Hematopoietic multipotent progenitor cell (in vitro differentiated cells): ENCODE measurements around the gene LPCAT1. TPM values are rescaled to one million over a fixed set of nuclear protein-coding genes. Genes with fewer than 3 reads are reported as not detected.
"Not testable (repeated sequence)": the region's sequence is repeated elsewhere in the genome, so short reads cannot be mapped to it uniquely, and the experiment has no call there.

ENCODE experiments used
- DNase-seq, 3 donors: peaks; one replicate each; pipeline ENCODE4 v3.0.0-alpha.2; 2011 to 2015; ENCODE audit warnings: low read depth in 2 of 3, low spot score in 2 of 3
- total RNA-seq: library from RNA; depleted of rRNA; stranded (reverse); fragments of >200 nt; gene quantifications from one replicate; pipeline ENCODE4 v1.2.3, GENCODE V29; 2012

LPCAT1 gene
- total RNA-seq, 1 donor: 27.5 TPM

- DNase-seq: no peak
Observed at GRCh38 chr5:1436681-1437080, 87.1 kb downstream of the LPCAT1 start.

- DNase-seq: no peak
Observed at GRCh38 chr5:1436036-1436435, 87.7 kb downstream of the LPCAT1 start.

DNA sequence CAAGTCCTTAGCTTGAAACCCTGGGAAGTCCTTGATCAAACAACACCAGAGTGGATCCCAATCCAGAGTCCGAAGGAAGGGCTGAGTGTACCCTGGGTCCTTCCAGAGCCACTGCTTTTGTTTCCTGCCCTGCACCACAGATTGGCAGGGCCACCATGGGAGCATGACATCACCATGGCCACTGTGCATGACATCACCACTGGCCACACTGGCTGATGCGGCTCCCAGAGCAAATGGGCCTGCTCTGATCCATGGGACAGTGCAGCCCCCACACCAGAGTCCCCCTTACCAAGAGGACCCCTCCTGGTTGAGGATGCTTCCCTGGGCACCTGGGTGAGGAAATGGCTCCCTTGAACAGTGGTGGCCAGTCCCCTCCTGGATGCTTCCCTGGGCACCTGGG, 88.4 kb downstream of the LPCAT1 start:
- no peak for DNase-seq

DNA sequence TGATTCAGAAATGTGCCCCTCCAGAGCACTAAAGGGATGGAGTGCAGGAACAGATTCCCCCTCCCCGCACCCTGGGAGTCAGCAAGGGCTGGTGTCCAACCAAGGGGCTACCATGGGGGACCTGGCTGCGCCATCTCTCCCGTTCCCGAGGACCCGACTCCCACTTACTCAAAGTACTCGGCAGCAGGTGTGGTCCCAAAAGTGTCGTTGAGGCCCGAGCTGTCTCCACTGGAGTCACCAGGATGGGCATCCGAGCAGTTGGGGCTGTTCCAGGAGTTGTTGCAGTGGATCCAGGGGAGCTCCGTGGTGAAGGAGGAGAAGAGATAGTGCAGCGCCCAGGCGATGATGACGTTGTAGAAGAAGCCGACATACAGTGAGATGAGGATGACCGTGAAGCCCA, 91.5 kb downstream of the LPCAT1 start:
- no peak for DNase-seq

DNA sequence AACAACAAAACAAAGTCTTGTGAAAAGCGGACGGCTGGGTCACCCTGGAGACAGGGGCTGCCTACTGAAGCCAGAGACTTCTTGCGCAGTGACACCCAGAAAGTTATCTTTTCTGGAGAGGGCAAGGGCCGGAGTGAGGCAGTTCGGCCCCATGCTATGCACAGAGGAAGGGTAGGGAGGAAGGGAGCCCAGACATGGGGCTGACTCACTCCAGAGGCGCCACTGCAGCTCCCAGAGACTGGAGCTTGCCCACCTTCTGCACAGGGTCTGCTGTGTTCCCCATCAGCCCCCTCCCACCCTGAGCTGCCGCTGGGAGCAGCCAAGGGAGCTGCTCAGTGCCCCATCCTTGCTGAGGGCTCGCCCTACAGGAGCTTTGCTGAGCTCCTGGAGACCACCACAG, 91.9 kb downstream of the LPCAT1 start:
- DNase-seq: no peak

- DNase-seq: no peak
Observed at GRCh38 chr5:1431021-1431811, 92.5 kb downstream of the LPCAT1 start.

GRCh38 chr5:1430121-1430795, 93.5 kb downstream of the LPCAT1 start:
- no peak for DNase-seq

DNA sequence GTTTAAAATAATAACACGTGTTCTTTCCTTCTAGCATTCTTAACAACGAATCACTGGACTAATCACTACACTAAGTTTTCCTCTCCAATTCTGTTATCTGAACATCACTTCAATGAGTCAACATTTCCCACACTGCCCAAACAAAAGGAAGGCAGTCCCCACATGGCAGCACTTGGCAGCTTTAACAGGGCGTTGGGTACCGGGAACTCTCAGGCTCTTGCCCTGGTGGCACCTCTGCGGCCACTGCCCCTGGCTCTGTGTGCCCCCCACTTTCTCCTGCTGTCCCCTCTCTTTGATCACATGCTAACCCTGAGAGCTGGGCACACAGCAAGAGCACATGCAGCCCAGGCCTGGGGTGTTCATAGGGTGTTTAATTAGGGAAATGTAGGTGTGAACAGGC, 94.3 kb downstream of the LPCAT1 start:
- DNase-seq: no peak

- no peak for DNase-seq
Observed at GRCh38 chr5:1429066-1429465, 94.7 kb downstream of the LPCAT1 start.

- DNase-seq: no peak
Observed at GRCh38 chr5:1428107-1428506, 95.7 kb downstream of the LPCAT1 start.

DNA sequence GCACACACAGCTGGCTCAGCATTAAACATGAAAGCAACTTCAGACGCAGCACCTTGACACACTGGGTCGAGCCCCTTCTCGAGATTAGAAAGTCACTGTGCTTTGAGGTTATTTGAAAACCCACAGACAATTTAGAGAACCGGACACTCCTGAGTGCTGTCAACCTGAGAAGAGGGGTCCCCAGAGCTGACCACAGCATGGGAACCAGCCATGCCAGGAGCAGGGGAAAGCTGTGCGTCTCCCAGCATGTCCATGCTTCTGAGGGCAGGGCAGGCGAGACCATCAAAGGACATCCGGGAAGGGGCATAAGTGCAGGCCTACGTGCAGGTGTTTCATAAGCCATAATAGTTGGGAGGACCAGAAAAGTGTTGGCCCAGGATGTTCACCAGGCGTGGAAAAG, 99.0 kb downstream of the LPCAT1 start:
- no peak for DNase-seq

DNA sequence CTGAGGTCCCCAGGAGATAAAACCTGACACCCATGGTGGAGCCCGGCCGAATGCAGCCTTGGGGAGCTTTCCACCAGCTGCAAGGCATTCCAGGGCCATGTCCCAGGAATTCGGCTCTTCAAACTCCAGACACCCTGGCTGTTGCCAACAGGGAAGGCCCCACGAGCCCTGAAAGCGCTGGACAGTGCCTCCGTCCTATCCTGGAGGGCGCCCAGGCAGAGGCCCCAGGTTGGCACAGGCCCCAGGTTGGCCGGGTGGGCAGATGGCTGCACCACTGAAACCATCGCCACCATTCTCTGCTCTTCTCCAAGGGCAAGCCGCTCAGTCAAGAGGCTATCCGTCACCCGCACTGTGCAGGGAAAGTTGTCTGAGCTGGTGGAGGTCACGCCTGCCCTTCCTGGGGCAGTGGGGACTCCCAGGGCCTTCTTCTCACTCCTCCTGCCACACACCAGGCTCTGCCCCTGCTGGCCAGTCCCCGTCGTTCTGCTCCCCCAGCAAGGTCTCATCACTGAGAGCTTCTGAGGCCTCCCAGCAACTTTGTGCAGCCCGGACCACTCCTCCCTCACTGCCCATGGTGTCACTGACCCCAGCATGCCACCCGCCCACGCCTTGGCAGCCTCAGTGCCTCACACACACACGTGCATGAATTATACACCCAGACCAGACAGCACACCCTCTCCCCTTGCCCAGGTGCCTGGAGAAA, 99.7 kb downstream of the LPCAT1 start:
- no peak for DNase-seq

- not testable (repeated sequence) for DNase-seq
Observed at GRCh38 chr5:1422522-1422921, 101.2 kb downstream of the LPCAT1 start.

- no peak for DNase-seq
Observed at GRCh38 chr5:1421521-1422341, 102.0 kb downstream of the LPCAT1 start.

GRCh38 chr5:1420211-1421195, 103.3 kb downstream of the LPCAT1 start:
- DNase-seq: no peak

DNA sequence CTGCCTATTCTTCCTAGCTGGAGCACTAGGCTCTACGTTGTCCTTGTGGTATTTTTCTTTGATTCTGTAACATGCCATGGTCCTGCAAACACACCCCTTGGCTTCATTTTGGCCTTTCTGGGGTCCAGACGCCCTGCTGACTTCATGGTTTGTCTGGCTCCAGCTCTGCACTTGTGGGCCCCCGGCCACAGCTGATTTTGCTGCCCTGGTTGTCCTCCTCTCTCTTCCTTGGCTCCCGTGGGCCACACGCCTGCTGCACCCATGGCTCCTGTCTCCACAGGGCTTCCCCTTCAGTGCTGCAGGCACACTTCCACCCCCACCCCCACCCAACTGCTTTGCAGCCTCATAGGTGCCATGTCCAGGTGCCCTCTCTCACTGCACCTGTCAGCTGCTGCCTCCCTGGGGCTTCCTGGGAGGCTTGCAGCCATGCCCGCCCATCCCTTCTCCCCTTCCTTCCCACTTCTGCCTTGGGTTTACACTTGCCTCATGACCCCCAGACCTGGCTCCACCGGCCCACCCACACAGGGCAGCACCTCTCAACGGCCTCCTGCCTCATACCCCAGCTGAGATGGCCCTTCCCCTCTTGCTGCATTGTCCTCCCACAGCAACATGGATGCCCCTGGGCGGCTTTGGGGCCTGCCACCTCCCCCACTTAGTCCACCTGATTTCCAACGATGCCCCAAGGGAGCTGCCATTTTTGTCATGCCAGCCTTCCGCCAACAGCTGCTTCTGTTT, 104.1 kb downstream of the LPCAT1 start:
- no peak for DNase-seq

- no peak for DNase-seq
Observed at GRCh38 chr5:1418921-1419280, 104.9 kb downstream of the LPCAT1 start.

- no peak for DNase-seq
Observed at GRCh38 chr5:1418238-1418920, 105.4 kb downstream of the LPCAT1 start.
